GM21360 (cell line): ENCODE measurements around the gene ATL3.
"Not testable (repeated sequence)": the region's sequence is repeated elsewhere in the genome, so short reads cannot be mapped to it uniquely, and the experiment has no call there.

Experiments used
- ATAC-seq: cut with Tn5 transposase; IDR thresholded peaks from one replicate; pipeline ENCODE4 v1.9.1; 2021; ENCODE audit warnings: mild to moderate bottlenecking, moderate library complexity; ENCODE audit not compliant: unreplicated experiment

Gene ATL3

GRCh38 chr11:63682066-63683021 is 11.2 kb upstream of the ATL3 start:
- ATAC-seq: no peak

- peak; percentile 81 for ATAC-seq
Measured at GRCh38 chr11:63681321-63682065, 10.3 kb upstream of the ATL3 start, which contains the start of gene RTN3. Gene RTN3, plus strand, starts transcription at chr11:63681500. Its CDS starts 137 bp downstream, at chr11:63681637.

GRCh38 chr11:63680834-63681320 is 9.7 kb upstream of the ATL3 start:
- no peak for ATAC-seq

GRCh38 chr11:63673579-63673978 is 2.4 kb upstream of the ATL3 start:
- no peak for ATAC-seq

GRCh38 chr11:63672936-63673539 is 1.9 kb upstream of the ATL3 start:
- no peak for ATAC-seq

- ATAC-seq: no peak
Measured at GRCh38 chr11:63672156-63672463, 934 bp upstream of the ATL3 start.

GRCh38 chr11:63670433-63671321 is 499 bp downstream of the ATL3 start:
- peak; percentile 38 for ATAC-seq

- no peak for ATAC-seq
Measured at GRCh38 chr11:63670096-63670432, 1.1 kb downstream of the ATL3 start.

- no peak for ATAC-seq
Measured at GRCh38 chr11:63667995-63668795, 3.0 kb downstream of the ATL3 start.

- ATAC-seq: no peak
Measured at GRCh38 chr11:63666874-63667273, 4.3 kb downstream of the ATL3 start.

- ATAC-seq: no peak
Measured at GRCh38 chr11:63663809-63664208, 7.4 kb downstream of the ATL3 start.

- ATAC-seq: no peak
Measured at GRCh38 chr11:63660972-63661371, 10.2 kb downstream of the ATL3 start.

GRCh38 chr11:63652671-63653070 is 18.5 kb downstream of the ATL3 start:
- no peak for ATAC-seq

GRCh38 chr11:63643205-63643604 is 28.0 kb downstream of the ATL3 start:
- ATAC-seq: no peak

- no peak for ATAC-seq
Measured at GRCh38 chr11:63641727-63642126, 29.4 kb downstream of the ATL3 start.

- ATAC-seq: no peak
Measured at GRCh38 chr11:63639199-63639832, 31.9 kb downstream of the ATL3 start.

GRCh38 chr11:63638436-63638835 is 32.7 kb downstream of the ATL3 start:
- ATAC-seq: not testable (repeated sequence)

GRCh38 chr11:63635762-63636465 is 35.3 kb downstream of the ATL3 start:
- ATAC-seq: no peak

GRCh38 chr11:63629426-63629825 is 41.8 kb downstream of the ATL3 start:
- ATAC-seq: no peak
